ENCODE measurements around the gene PRDM11. TPM values are rescaled to one million over a fixed set of nuclear protein-coding genes. Genes with fewer than 3 reads are reported as not detected.

The PRDM11 gene
- total RNA-seq, 1 donor from 2014 or later: 11.7 TPM

GRCh38 chr11:45142241-45143055, 4.0 kb upstream of the PRDM11 start:
- DNase-seq: no peak

GRCh38 chr11:45143494-45143893, 2.9 kb upstream of the PRDM11 start:
- no peak for DNase-seq

GRCh38 chr11:45144126-45145082, 2.0 kb upstream of the PRDM11 start:
- DNase-seq: no peak

GRCh38 chr11:45145083-45145378, 1.4 kb upstream of the PRDM11 start:
- DNase-seq: no peak

GRCh38 chr11:45145379-45146071, 914 bp upstream of the PRDM11 start:
- DNase-seq: peak; percentile 51

- DNase-seq: peak; percentile 96
Observed at GRCh38 chr11:45147017-45147728, 734 bp downstream of the PRDM11 start.

GRCh38 chr11:45147891-45148675, 1.6 kb downstream of the PRDM11 start:
- DNase-seq: no peak

GRCh38 chr11:45149483-45150056, 3.1 kb downstream of the PRDM11 start:
- no peak for DNase-seq

GRCh38 chr11:45150301-45150700, 3.9 kb downstream of the PRDM11 start:
- no peak for DNase-seq

GRCh38 chr11:45150943-45151342, 4.5 kb downstream of the PRDM11 start:
- no peak for DNase-seq

GRCh38 chr11:45151362-45151982, 5.0 kb downstream of the PRDM11 start:
- no peak for DNase-seq

- no peak for DNase-seq
Observed at GRCh38 chr11:45152740-45153595, 6.5 kb downstream of the PRDM11 start.

- DNase-seq: no peak
Observed at GRCh38 chr11:45154276-45154675, 7.8 kb downstream of the PRDM11 start.

- DNase-seq: no peak
Observed at GRCh38 chr11:45155058-45155551, 8.7 kb downstream of the PRDM11 start.

GRCh38 chr11:45155627-45156180, 9.3 kb downstream of the PRDM11 start:
- DNase-seq: no peak

- DNase-seq: no peak
Observed at GRCh38 chr11:45156201-45156600, 9.8 kb downstream of the PRDM11 start.

GRCh38 chr11:45156741-45157140, 10.3 kb downstream of the PRDM11 start:
- no peak for DNase-seq

- no peak for DNase-seq
Observed at GRCh38 chr11:45157247-45158209, 11.1 kb downstream of the PRDM11 start.

All from dermis blood vessel endothelial cell (primary cell).